ENCODE results near the gene HOXD9. TPM values are rescaled to one million over a fixed set of nuclear protein-coding genes. Genes with fewer than 3 reads are reported as not detected.

Gene HOXD9
- total RNA-seq, 1 donor = 0.36 TPM

- H3K27ac ChIP-seq (ENCODE audit: low read depth, low read length) = no peak overlapping the region
- H3K27me3 ChIP-seq (ENCODE audit: insufficient read depth, low read length) = peaks cover 64% of the 10 kb centered on the region
- H3K79me2 ChIP-seq (ENCODE audit: insufficient read depth, low read length) = no peaks in the 10 kb centered on the region
- no peaks in the 10 kb centered on the region for H3K36me3 ChIP-seq (ENCODE audit: insufficient read depth, low read length)
- H4K20me1 ChIP-seq (ENCODE audit: insufficient read depth, low read length) = no peaks in the 10 kb centered on the region
- no peaks in the 10 kb centered on the region for H3K9me3 ChIP-seq (ENCODE audit: low read depth, low read length)
- DNase-seq (ENCODE audit: insufficient read length, low spot score, missing footprints) = peak; percentile 88
- H3K4me1 ChIP-seq (ENCODE audit: insufficient read depth, low read length) = peaks cover 15% of the 10 kb centered on the region
- H2AFZ ChIP-seq (ENCODE audit: low read length) = peak overlapping the region; percentile 56
- peak overlapping the region; percentile 86 for H3K4me2 ChIP-seq (ENCODE audit: insufficient read depth, low read length)
- TF ChIP-seq CTCF (IDR thresholded peaks at IDR 0.05; ENCODE audit: extremely low read depth, low read depth, low read length) = no peak
- H3K4me3 ChIP-seq (ENCODE audit: insufficient read depth, low read length) = peak overlapping the region; percentile 63
Measured at GRCh38 chr2:176160251-176160985, 37.9 kb downstream of the HOXD9 start.

- Histone ChIP-seq H3K27ac (ENCODE audit: low read depth, low read length) (no peak overlapping the region), H3K9me3 (ENCODE audit: low read depth, low read length) (no peaks in the 10 kb centered on the region), H3K79me2 (ENCODE audit: insufficient read depth, low read length) (no peaks in the 10 kb centered on the region), H4K20me1 (ENCODE audit: insufficient read depth, low read length) (no peaks in the 10 kb centered on the region), H3K4me1 (ENCODE audit: insufficient read depth, low read length) (peaks cover 15% of the 10 kb centered on the region), H3K27me3 (ENCODE audit: insufficient read depth, low read length) (peaks cover 72% of the 10 kb centered on the region), H3K4me2 (ENCODE audit: insufficient read depth, low read length) (peak overlapping the region; percentile 86), H3K36me3 (ENCODE audit: insufficient read depth, low read length) (no peaks in the 10 kb centered on the region), H3K4me3 (ENCODE audit: insufficient read depth, low read length) (peak overlapping the region; percentile 63), H2AFZ (ENCODE audit: low read length) (no peak overlapping the region)
- DNase-seq (ENCODE audit: insufficient read length, low spot score, missing footprints) = peak; percentile 87
- TF ChIP-seq CTCF (IDR thresholded peaks at IDR 0.05; ENCODE audit: extremely low read depth, low read depth, low read length) = no peak
Measured at GRCh38 chr2:176160986-176161824, 38.7 kb downstream of the HOXD9 start.

GRCh38 chr2:176161825-176162626 is 39.5 kb downstream of the HOXD9 start:
- H3K27ac ChIP-seq (ENCODE audit: low read depth, low read length) = no peak overlapping the region
- H3K4me2 ChIP-seq (ENCODE audit: insufficient read depth, low read length) = peak overlapping the region; percentile 78

More at GRCh38 chr2:176161825-176162626, 39.5 kb downstream of the HOXD9 start:
- Histone ChIP-seq H4K20me1 (ENCODE audit: insufficient read depth, low read length) (no peaks in the 10 kb centered on the region), H3K27me3 (ENCODE audit: insufficient read depth, low read length) (peaks cover 80% of the 10 kb centered on the region), H2AFZ (ENCODE audit: low read length) (no peak overlapping the region), H3K4me1 (ENCODE audit: insufficient read depth, low read length) (peaks cover 15% of the 10 kb centered on the region), H3K79me2 (ENCODE audit: insufficient read depth, low read length) (no peaks in the 10 kb centered on the region), H3K9me3 (ENCODE audit: low read depth, low read length) (no peaks in the 10 kb centered on the region), H3K4me3 (ENCODE audit: insufficient read depth, low read length) (peak overlapping the region; percentile 54), H3K36me3 (ENCODE audit: insufficient read depth, low read length) (no peaks in the 10 kb centered on the region)
- DNase-seq (ENCODE audit: insufficient read length, low spot score, missing footprints) = peak; percentile 97
- TF ChIP-seq CTCF (IDR thresholded peaks at IDR 0.05; ENCODE audit: extremely low read depth, low read depth, low read length) = no peak
